MCF 10A (cell line): ENCODE results near the gene PAPSS2. TPM values are rescaled to one million over a fixed set of nuclear protein-coding genes. Genes with fewer than 3 reads are reported as not detected.

Source experiments
- BruUV-seq: library from RNA; stranded (reverse); fragments of 400-500 nt; replicated peaks from 2 replicates; lab custom pipeline; 2021; lab: Mats Ljungman, UMichigan
- CTCF ChIA-PET: fragments of 300-600 bp; sonication (Branson Sonifier 250); formaldehyde crosslinking; extraction: SDS; loops from one replicate; lab custom pipeline; 2021; ENCODE audit warnings: antibody characterized with exemption, inconsistent platforms; lab: Yijun Ruan, JAX
- POLR2A ChIA-PET: fragments of 300-600, 350-650 bp; sonication (Branson Sonifier 250); formaldehyde crosslinking; extraction: SDS; loops from one replicate; lab custom pipeline; 2020; ENCODE audit warnings: antibody characterized with exemption, inconsistent platforms; lab: Yijun Ruan, JAX
- DNase-seq: peaks from one replicate; pipeline ENCODE4 v3.0.0-alpha.2; 2018; ENCODE audit not compliant: unreplicated experiment
- H3K27ac Mint-ChIP-seq: one replicate; pipeline ENCODE4 v1.8.0; 2022; ENCODE audit warnings: mild to moderate bottlenecking, low read depth, mixed read lengths; ENCODE audit not compliant: unreplicated experiment
- H3K27me3 Mint-ChIP-seq: one replicate; pipeline ENCODE4 v1.8.0; 2022; ENCODE audit warnings: mixed read lengths; ENCODE audit not compliant: insufficient read depth, unreplicated experiment
- H3K36me3 Mint-ChIP-seq: one replicate; pipeline ENCODE4 v1.8.0; 2022; ENCODE audit warnings: mild to moderate bottlenecking, moderate library complexity, mixed read lengths; ENCODE audit not compliant: insufficient read depth, unreplicated experiment
- H3K4me1 Mint-ChIP-seq: one replicate; pipeline ENCODE4 v1.8.0; 2022; ENCODE audit warnings: mixed read lengths; ENCODE audit not compliant: insufficient read depth, unreplicated experiment
- H3K4me3 Mint-ChIP-seq: one replicate; pipeline ENCODE4 v1.8.0; 2022; ENCODE audit warnings: mild to moderate bottlenecking, moderate library complexity, mixed read lengths; ENCODE audit not compliant: unreplicated experiment
- H3K9me3 Mint-ChIP-seq: one replicate; pipeline ENCODE4 v1.8.0; 2022; ENCODE audit warnings: mixed read lengths; ENCODE audit not compliant: unreplicated experiment
- CTCF ChIP-seq: fragments of 200-600 bp; IDR thresholded peaks from one replicate; pipeline ENCODE4 v1.8.0; 2022; ENCODE audit warnings: antibody characterized with exemption, mild to moderate bottlenecking; ENCODE audit not compliant: unreplicated experiment
- intact Hi-C: fragments of 100-400 bp; cut with micrococcal nuclease; formaldehyde crosslinking; loops from 2 replicates; pipeline ENCODE4 v1.14.1; 2022
- total RNA-seq: library from RNA; stranded (reverse); gene quantifications from 2 replicates; pipeline ENCODE4 v1.2.3, GENCODE V29; 2022

Gene PAPSS2
- total RNA-seq, 1 experiment from 2014 or later: 1.0 TPM

- no peak overlapping the region for H3K4me3 Mint-ChIP-seq
- intact Hi-C loops: no loop called here
- no peaks in the 10 kb centered on the region for H3K9me3 Mint-ChIP-seq
- ChIA-PET CTCF (interaction anchor here (0.6 to 9.8 kb wide), 5 partner anchors 10 to 117 kb away, joined by 3 to 102 read pairs (median 4); no protein-coding TSS in a partner anchor), POLR2A (interaction anchor here (0.6 to 1.7 kb wide), 2 partner anchors 8 to 111 kb away, joined by 3 read pairs; no protein-coding TSS in a partner anchor)
- no peaks in the 10 kb centered on the region for H3K27me3 Mint-ChIP-seq
- no TSS peak for BruUV-seq
- H3K4me1 Mint-ChIP-seq: no peaks in the 10 kb centered on the region
- no peaks in the 10 kb centered on the region for H3K36me3 Mint-ChIP-seq
- no peak overlapping the region for H3K27ac Mint-ChIP-seq
- TF ChIP-seq CTCF: no peak
- no peak for DNase-seq
Measured at GRCh38 chr10:87654212-87654611, 5.5 kb upstream of the PAPSS2 start.

GRCh38 chr10:87656431-87657072, 3.1 kb upstream of the PAPSS2 start:
- Mint-ChIP-seq H3K4me1 (peaks cover 4% of the 10 kb centered on the region), H3K4me3 (no peak overlapping the region), H3K27ac (no peak overlapping the region), H3K27me3 (peaks cover 8% of the 10 kb centered on the region), H3K9me3 (no peaks in the 10 kb centered on the region), H3K36me3 (no peaks in the 10 kb centered on the region)
- intact Hi-C loops: loop anchor here (1.0 to 5.0 kb wide), 4 partner anchors 79 to 731 kb away; no protein-coding TSS in a partner anchor
- TF ChIP-seq CTCF: peak; percentile 69
- POLR2A ChIA-PET: interaction anchor here (0.8 to 1.4 kb wide), 3 partner anchors 14 to 86 kb away, joined by 3 to 4 read pairs (median 3); no protein-coding TSS in a partner anchor
- BruUV-seq: no TSS peak
- DNase-seq: peak; percentile 57
- CTCF ChIA-PET: interaction anchor here (0.6 to 9.8 kb wide), 11 partner anchors 11 to 899 kb away, joined by 3 to 102 read pairs (median 4); no protein-coding TSS in a partner anchor

GRCh38 chr10:87657371-87657770, 2.3 kb upstream of the PAPSS2 start:
- peaks cover 8% of the 10 kb centered on the region for H3K27me3 Mint-ChIP-seq
- TF ChIP-seq CTCF: no peak
- DNase-seq: no peak
- no peak overlapping the region for H3K27ac Mint-ChIP-seq
- no peak overlapping the region for H3K4me3 Mint-ChIP-seq
- no peaks in the 10 kb centered on the region for H3K36me3 Mint-ChIP-seq
- no TSS peak for BruUV-seq
- ChIA-PET POLR2A (interaction anchor here (0.6 to 1.4 kb wide), 6 partner anchors 14 to 915 kb away, joined by 3 to 6 read pairs (median 4); no protein-coding TSS in a partner anchor), CTCF (interaction anchor here (0.6 to 9.8 kb wide), 14 partner anchors 11 to 898 kb away, joined by 3 to 102 read pairs (median 4); no protein-coding TSS in a partner anchor)
- H3K4me1 Mint-ChIP-seq: peaks cover 4% of the 10 kb centered on the region
- intact Hi-C loops: loop anchor here (5.0 kb wide), 1 partner anchor 730 kb away; no protein-coding TSS in a partner anchor
- no peaks in the 10 kb centered on the region for H3K9me3 Mint-ChIP-seq

- Mint-ChIP-seq H3K4me1 (peaks cover 4% of the 10 kb centered on the region), H3K27ac (no peak overlapping the region), H3K36me3 (no peaks in the 10 kb centered on the region), H3K27me3 (peaks cover 8% of the 10 kb centered on the region), H3K9me3 (no peaks in the 10 kb centered on the region), H3K4me3 (no peak overlapping the region)
- no TSS peak for BruUV-seq
- no peak for TF ChIP-seq CTCF
- ChIA-PET POLR2A (interaction anchor here (0.8 to 1.3 kb wide), 2 partner anchors 76 to 82 kb away, joined by 3 to 6 read pairs; no protein-coding TSS in a partner anchor), CTCF (interaction anchor here (1.0 to 9.8 kb wide), 9 partner anchors 13 to 124 kb away, joined by 3 to 102 read pairs (median 4); no protein-coding TSS in a partner anchor)
- intact Hi-C loops: loop anchor here (5.0 kb wide), 1 partner anchor 729 kb away; no protein-coding TSS in a partner anchor
- DNase-seq: peak; percentile 20
Measured at GRCh38 chr10:87658321-87658795, 1.3 kb upstream of the PAPSS2 start.
